ENCODE measurements around the gene FGD3.

The FGD3 gene

DNA sequence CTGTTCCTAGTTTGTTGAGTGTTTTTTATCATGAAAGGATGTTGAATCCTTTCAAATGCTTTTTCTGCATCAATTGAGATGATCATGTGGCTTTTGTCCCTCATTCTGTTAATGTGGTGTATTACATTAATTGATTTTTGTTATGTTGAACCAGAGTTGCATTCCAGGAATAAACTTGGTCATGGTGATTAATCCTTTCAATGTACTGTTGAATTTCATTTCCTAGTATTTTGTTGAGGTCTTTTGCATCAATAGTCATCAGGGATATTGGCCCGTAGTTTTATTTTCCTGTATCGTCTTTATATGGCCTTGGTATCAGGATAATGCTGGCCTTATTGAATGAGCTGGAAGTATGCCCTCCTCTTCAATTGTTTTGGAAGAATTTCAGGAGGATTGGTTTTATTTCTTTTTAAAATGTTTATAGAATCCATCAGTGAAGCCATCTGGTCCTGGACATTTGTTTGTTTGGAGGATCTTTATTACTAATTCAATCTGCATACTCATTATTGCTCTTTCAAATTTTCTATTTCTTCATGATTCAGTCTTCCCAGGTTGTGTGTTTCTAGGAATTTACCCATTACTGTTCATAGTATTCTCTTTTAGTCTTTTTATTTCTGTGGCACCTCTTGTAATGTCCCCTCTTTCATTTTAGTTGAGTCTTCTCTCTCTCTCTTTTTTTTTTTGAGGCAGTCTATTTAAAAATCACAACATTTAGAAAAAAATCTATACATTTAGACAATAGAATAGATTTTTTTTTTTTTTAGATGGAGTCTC, 32.1 kb downstream of the FGD3 start:
- no peak for DNase-seq

DNA sequence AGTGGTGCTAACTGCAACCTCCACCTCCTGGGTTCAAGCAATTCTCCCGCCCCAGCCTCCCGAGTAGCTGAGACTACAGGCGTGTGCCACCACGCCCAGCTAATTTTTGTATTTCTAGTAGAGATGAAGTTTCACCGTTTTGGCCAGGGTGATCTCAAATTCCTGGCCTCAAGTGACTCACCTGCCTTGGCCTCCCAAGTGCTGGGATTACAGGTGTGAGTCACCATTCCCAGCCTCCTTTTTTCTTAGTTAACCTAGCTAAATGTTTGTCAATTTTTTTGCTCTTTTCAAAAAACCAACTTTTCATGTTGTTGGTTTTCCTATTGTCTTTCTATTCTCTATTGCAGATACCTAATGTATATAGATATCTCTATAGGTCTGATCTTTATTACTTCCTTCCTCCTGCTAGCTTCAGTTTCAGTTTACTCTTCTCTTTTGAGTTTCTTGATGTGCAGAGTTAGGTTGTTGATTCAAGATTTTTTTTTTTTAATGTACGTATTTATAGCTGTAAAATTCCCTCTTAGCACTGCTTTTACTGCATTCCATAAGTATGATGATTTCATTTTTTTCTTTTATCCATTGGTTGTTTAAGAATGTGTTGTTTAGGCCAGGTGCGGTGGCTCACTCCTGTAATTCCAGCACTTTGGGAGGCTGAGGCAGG, 32.9 kb downstream of the FGD3 start:
- DNase-seq = no peak

DNA sequence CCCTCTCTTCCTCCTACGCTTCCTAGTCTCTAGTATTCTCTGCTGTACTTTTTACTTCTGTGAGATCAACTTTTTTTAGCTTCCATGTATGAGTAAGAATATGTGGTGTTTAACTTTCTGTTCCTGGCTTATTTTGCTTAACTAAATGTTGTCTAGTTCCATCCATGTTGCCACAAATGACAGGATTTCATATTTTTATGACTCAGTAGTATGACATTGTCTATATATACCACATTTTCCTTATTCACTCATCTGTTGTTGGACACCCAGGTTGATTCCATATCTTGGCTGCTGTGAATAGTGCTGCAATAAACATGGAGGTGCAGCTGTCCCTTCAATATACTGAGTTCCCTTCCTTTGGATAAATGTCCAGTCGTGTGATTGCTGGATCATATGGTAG, 34.8 kb downstream of the FGD3 start:
- no peak for DNase-seq

DNA sequence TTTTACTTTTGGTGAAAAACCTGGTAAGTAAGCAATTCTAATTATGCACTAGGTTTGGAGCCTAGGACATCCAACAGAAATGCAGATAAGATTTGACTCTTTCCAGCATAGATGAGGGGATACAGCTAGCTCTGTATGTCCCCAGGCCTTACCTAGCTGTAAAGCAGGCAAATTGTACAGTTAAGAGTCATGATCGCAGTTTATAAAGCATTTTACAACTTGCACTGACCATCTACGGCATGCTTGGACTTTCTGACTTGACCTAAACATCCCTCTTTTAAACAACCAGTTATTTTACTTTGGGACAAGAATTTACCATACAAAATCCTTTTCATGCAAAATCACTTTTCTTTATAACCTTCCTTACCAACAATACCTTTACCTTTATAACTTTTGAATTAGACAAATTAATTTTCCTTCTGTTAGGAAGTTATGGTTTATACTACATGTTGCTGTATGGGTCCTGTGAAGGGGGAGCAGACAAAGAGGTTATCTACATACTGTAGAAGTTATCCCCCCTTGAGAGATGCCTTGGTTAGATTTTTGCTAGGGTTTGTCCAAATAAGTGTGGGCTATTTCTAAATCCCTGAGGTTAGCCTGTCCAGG, 36.8 kb downstream of the FGD3 start:
- DNase-seq = no peak

DNA sequence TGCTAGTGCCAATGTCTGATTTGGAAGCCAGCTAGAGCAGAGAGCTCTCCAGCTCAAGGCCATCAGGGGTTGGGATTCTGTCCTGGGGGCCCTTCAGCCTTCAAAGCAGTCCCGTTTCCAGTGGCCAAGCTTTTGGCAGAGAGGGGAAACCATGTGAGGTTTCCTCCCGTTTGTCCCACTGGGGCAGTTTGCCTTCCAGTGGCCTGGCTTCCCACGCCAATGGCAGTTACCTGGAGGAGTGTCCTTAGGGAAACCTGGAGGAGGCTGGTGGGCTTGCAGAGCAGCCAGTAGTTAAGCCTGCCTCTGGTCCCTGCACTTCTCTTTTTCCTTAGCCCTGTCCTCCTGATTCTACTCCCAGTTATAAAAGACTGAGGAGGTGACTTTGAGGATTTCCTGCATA, 37.7 kb downstream of the FGD3 start:
- DNase-seq = no peak

DNA sequence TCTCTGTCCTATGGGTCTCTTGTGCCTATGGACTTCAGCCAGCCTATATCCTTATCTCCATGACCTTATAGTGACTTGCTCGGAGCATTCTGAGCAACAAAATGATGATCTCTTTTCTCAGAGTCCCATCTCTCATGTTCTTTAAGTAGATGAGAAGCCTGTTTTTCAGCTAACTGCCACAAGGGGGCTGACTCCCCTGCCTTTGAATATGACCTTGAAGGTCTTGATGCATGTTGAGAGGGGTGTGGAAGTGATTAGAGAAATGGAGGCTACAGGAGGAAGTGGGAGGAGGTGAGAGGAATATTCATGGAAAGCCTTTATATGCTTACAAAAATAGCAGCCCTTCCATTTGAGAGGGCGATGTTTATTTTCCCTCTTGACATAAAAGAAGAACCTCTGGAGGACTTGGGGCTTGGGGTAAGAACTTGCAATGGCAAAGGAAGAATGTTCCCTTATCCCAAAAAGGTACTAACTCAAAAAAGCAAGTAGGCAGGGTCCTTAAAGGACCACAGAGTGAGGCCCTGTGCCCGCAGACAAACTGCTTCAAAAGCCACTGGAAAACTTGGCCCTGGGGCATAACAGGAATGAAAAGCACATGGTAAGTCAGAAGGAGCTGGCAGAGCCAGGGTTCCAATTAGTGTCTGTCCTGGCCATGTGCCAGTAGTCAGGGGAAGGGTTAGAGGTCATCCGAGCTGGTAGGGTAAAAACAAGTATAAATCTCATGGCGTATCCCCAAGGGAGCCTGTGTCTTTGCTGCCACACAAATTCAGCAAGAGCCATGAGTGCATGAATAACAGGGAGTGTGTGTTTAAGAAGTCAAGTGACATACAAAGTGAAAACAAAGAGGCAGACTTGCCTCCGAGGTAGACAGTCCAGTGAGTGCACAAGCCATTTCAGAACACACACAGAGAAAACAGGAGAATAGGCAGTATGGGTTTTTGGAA, 39.1 kb downstream of the FGD3 start:
- DNase-seq = peak; percentile 67

GRCh38 chr9:92988215-92988768, 41.0 kb downstream of the FGD3 start:
- DNase-seq = peak; percentile 59

- DNase-seq = no peak
These were observed 42.2 kb downstream of the FGD3 start for GRCh38 chr9:92989561-92989960.

DNA sequence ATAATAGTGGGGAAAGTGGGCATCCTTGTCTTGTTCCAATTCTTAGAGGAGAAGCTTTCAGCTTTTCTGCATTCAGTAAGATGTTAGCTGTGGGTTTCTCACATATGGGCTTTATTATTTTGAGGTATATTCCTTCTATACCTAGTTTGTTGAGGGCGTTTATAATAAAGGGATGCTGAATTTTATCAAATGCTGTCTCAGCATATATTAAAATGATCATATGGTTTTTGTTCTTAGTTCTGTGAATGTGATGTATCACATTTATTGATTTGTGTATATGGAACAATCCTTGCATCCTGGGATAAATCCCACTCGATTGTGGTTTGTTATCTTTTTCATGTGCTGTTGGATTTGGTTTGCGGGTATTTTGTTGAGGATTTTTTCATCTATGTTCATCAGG, 43.1 kb downstream of the FGD3 start:
- DNase-seq = no peak

DNA sequence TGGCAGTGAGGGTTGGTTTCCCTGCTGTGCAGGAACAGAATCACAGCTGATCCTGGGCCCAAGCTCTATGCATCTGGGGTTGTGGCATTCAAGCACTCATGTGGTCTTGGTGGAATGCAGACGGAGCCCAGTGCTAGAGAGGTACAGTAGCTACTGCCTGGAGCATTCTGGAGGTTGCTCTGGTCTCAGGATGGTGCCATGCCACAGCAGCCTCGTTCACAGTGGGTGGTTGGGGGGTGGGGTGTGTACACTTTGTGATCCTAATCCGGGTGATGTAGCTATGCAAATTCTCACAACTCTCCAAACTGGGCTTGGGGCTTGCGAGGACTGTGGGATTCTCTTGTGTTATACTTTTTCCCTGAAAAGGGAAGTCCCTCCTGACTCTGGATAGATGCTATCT, 45.2 kb downstream of the FGD3 start:
- peak; percentile 58 for DNase-seq

DNA sequence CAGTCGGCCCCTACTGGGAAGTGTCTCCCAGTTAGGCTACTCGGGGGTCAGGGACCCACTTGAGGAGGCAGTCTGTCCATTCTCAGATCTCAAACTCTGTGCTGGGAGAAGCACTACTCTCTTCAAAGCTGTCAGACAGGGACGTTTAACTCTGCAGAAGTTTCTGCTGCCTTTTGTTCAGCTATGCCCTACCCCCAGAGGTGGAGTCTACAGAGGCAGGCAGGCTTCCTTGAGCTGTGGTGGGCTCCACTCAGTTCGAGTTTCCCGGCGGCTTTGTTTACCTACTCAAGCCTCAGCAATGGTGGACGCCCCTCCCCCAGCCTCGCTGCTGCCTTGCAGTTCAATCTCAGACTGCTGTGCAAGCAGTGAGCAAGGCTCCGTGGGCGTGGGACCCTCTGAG, 51.5 kb downstream of the FGD3 start:
- peak; percentile 51 for DNase-seq

- no peak for DNase-seq
These were observed 53.7 kb downstream of the FGD3 start for GRCh38 chr9:93001031-93001430.

DNA sequence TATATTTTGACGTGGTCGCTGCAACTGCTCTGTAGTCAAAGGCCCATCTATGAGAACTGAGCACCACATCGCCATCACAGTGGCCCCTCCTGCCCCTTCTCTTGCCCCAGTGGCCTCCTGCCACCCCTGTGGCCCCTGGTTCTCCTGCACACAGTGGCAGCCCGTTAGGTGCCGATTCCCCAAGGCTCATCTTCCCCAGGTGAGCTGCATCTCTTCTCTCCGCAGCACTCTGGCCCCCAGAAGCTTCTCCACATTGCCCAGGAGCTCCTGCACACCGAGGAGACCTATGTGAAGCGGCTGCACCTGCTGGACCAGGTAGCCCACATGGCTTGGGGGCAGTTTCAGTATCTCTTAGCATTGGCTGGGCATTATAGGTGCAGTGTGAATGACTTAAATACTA, 55.4 kb downstream of the FGD3 start:
- no peak for DNase-seq

- DNase-seq = peak; percentile 84
These were observed 56.5 kb downstream of the FGD3 start for GRCh38 chr9:93003552-93004407.

DNA sequence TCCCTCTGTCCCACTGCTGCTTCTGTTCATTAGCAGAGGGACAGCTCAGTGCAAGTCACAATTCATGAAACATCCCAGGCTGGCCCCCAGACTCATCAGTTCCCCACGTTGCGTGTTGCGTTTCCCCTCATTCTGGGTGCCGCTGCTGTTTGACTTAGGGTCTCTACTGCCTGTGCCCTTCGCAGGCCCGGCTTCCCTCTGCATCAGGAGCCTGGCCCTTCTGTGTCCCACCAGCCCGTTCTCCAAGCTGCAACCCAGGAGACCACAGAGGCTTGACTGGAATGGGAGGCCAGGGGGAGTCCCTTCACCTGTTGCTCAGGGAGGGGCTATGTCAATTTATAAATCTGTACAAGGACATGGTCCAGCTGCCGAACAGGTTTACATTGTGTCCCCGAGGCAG, 57.2 kb downstream of the FGD3 start:
- peak; percentile 48 for DNase-seq

GRCh38 chr9:93005876-93006275, 58.6 kb downstream of the FGD3 start:
- peak; percentile 44 for DNase-seq

DNA sequence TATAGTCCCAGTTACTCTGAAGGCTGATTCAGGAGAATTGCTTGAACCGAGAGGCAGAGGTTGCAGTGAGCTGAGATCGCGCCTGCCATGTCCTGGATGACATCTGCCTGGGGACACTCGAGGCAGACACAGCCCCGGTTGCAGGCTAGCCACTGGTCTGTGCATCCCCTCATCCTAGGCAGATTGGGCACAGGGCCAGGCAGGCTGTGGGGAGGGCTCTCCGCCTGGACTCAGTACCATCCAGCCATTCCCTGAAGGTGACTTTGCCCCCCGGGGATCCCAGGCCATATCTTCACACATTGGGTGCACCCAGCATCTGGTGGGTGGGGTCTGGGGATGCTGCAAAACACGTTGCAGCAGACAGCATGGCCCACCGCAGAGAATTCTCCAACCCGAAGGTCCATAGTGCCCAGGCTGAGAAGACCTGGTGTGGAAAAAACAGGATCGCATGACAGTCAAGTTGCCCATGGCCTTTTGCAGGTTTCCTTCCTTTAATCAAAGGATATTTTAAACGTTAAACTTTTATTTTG, 60.3 kb downstream of the FGD3 start:
- peak; percentile 35 for DNase-seq

DNA sequence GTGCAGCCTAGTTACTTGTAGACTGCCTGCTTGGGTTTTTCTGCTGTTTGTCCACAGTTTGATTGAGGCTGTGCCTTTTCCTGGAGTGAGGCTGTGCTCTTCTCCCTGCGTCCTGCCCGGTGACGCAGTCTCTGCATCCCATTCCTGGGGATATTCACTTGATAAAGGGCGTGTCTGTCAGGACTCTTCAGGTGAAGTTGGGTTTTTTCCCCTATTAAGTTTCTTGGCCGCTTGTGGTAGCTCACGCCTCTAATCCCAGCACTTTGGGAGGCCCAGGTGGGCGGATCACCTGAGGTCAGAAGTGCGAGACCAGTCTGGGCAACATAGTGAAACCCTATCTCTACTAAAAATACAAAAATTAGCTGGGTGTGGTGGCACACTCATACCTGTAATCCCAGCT, 61.1 kb downstream of the FGD3 start:
- DNase-seq = peak; percentile 41

GRCh38 chr9:93009337-93010015, 62.2 kb downstream of the FGD3 start:
- peak; percentile 50 for DNase-seq

DNA sequence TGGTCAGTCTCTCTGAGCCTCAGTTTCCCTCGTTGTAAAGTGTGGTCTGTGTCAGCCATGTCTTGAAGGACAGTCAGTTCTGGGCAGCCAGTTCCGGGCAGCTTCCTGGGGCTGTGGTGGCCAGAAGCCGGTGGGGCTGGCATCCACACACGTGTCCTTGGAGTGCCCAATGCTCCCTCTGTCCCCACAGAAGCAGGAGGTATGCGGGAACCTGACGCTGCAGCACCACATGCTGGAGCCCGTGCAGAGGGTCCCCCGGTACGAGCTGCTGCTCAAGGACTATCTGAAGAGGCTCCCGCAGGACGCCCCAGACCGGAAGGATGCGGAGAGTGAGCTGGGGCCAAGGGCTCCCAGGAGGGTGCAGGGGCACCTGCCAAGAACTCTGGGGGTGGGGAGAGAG, 62.7 kb downstream of the FGD3 start:
- DNase-seq = peak; percentile 37

- DNase-seq = peak; percentile 40
These were observed 63.4 kb downstream of the FGD3 start for GRCh38 chr9:93010704-93011103.
